ENCODE measurements around the gene CHD9.

- TF ChIP-seq POLR2A (IDR thresholded peaks at IDR 0.05; ENCODE audit: borderline replicate concordance, extremely low read depth, insufficient read depth, insufficient read length) (no peak), EZH2 (IDR thresholded peaks at IDR 0.05) (no peak), SP1 (IDR thresholded peaks at IDR 0.05; ENCODE audit: low read depth) (no peak), REST (IDR thresholded peaks at IDR 0.05; ENCODE audit: low read depth) (no peak), CTCF (IDR thresholded peaks at IDR 0.05 in 2 of 3, conservative IDR thresholded peaks at IDR 0.05 in 1 of 3; ENCODE audit: borderline replicate concordance in 1 of 3, insufficient read depth in 1 of 3, low read depth in 2 of 3, low read length in 2 of 3) (no peak), TCF7L2 (IDR thresholded peaks at IDR 0.05; ENCODE audit: borderline replicate concordance, extremely low read depth, insufficient read depth, insufficient read length) (no peak), JUND (IDR thresholded peaks at IDR 0.05) (no peak), CEBPB (IDR thresholded peaks at IDR 0.05; ENCODE audit: low read depth) (no peak), ZFX (IDR thresholded peaks at IDR 0.05) (no peak), RAD21 (IDR thresholded peaks at IDR 0.05; ENCODE audit: low read depth) (no peak), EZH2phosphoT487 (IDR thresholded peaks at IDR 0.05; ENCODE audit: borderline replicate concordance) (no peak), ATF3 (IDR thresholded peaks at IDR 0.05) (no peak), SIN3A (IDR thresholded peaks at IDR 0.05; ENCODE audit: low read depth) (no peak)
- TF ChIP-seq, protein P1, sequence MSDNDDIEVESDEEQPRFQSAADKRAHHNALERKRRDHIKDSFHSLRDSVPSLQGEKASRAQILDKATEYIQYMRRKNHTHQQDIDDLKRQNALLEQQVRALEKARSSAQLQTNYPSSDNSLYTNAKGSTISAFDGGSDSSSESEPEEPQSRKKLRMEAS (IDR thresholded peaks at IDR 0.05) = no peak
Measured at GRCh38 chr16:53153130-53153529, 98.3 kb downstream of the CHD9 start.

Data from HCT116 (cell line).